Gastrocnemius medialis (tissue), 4 donors: Measurements from ENCODE around the gene G6PC3. TPM values are rescaled to one million over a fixed set of nuclear protein-coding genes. Genes with fewer than 3 reads are reported as not detected.

ENCODE experiments used
- ATAC-seq, 2 donors: fragments of 150-250 bp; one replicate each; pipeline ENCODE4 v1.9.1; 2016
- DNase-seq, 2 donors: peaks; one replicate each; pipeline ENCODE4 v3.0.0-alpha.2; 2019
- H3K27ac ChIP-seq, 4 donors: fragments of 200-600 bp; sonication (generic); 1 replicate in 1 of 4; 2 replicates in 3 of 4; pipeline ENCODE4 v1.5.1; 2016 to 2018; ENCODE audit warnings: mild to moderate bottlenecking in 2 of 4, moderate library complexity in 1 of 4
- H3K27me3 ChIP-seq, 3 donors: fragments of 200-600 bp; sonication (generic) in 2 of 3; 1 replicate in 1 of 3; 2 replicates in 2 of 3; pipeline versions ENCODE4 v1.5.1 to v1.6.0; 2016 to 2019; ENCODE audit warnings: mild to moderate bottlenecking in 1 of 3, moderate library complexity in 1 of 3
- H3K36me3 ChIP-seq, 2 donors: fragments of 200-600 bp; sonication (generic) in 1 of 2; one replicate each; pipeline ENCODE4 v1.5.1; 2017 to 2018
- H3K4me1 ChIP-seq, 2 donors: fragments of 200-600 bp; sonication (generic) in 1 of 2; one replicate each; pipeline ENCODE4 v1.5.1; 2016 to 2017; ENCODE audit warnings: mild to moderate bottlenecking in 2 of 2
- H3K4me3 ChIP-seq, 4 donors: fragments of 200-600 bp; sonication (generic) in 3 of 4; 1 replicate in 1 of 4; 2 replicates in 3 of 4; pipeline ENCODE4 v1.5.1; 2016 to 2019; ENCODE audit warnings: mild to moderate bottlenecking in 2 of 4
- H3K9me3 ChIP-seq, 3 donors: fragments of 200-600 bp; sonication (generic) in 2 of 3; 1 replicate in 1 of 3; 2 replicates in 2 of 3; pipeline ENCODE4 v1.5.1; 2016 to 2019
- CTCF ChIP-seq, 5 experiments: fragments of 450-650 bp in 3 of 5; fragments of 200-600 bp in 2 of 5; sonication (generic) in 2 of 5; IDR thresholded peaks in 4 of 5; conservative IDR thresholded peaks in 1 of 5; 1 replicate in 4 of 5; 2 replicates in 1 of 5; pipeline ENCODE4 v1.5.1; 2016 to 2019; ENCODE audit warnings: antibody characterized with exemption in 5 of 5, mild to moderate bottlenecking in 3 of 5, moderate library complexity in 3 of 5
- POLR2A ChIP-seq, 2 donors: fragments of 450-650 bp; IDR thresholded peaks; one replicate each; pipeline ENCODE4 v1.6.1; 2017; ENCODE audit warnings: antibody characterized with exemption in 2 of 2, mild to moderate bottlenecking in 2 of 2, moderate library complexity in 2 of 2
- in situ Hi-C, 4 donors: fragments of 200-750 bp; cut with MboI; loops; one replicate each; pipeline versions ENCODE4 v1.15.0 to v1.8.0; 2017; ENCODE audit warnings: low sequenced_read_pairs in 4 of 4
- intact Hi-C: fragments of 100-400 bp; cut with DNase I; formaldehyde crosslinking; loops from one replicate; pipeline ENCODE4 v1.15.1; 2023; ENCODE audit warnings: low total_unique reads
- total RNA-seq, 4 donors: library from RNA; depleted of rRNA; stranded (reverse); fragments of >200 nt; gene quantifications; one replicate each; pipeline versions ENCODE4 v1.1.0 to v1.2.3, GENCODE V29; 2016

Gene G6PC3
- total RNA-seq, 4 donors from 2014 or later: 30.5 to 40.5 (median 36.4) TPM

- Histone ChIP-seq H3K4me3 (no peak overlapping the region), H3K27ac (peak overlapping the region in 3 of 4 donors; percentile 7 to 25 (median 18)), H3K27me3 (no peaks in the 10 kb centered on the region), H3K9me3 (no peaks in the 10 kb centered on the region), H3K4me1 (peaks cover 0 to 4% of the 10 kb centered on the region in 2 donors), H3K36me3 (peaks cover 0 to 94% of the 10 kb centered on the region in 2 donors)
- intact Hi-C loops (no loop called here), in situ Hi-C loops (no loop called here)
- ATAC-seq: no peak
- DNase-seq: no peak
- TF ChIP-seq POLR2A (IDR thresholded peaks at IDR 0.05): no peak
- TF ChIP-seq CTCF (IDR thresholded peaks at IDR 0.05 in 4 of 5, conservative IDR thresholded peaks at IDR 0.05 in 1 of 5): no peak
Measured at GRCh38 chr17:44079877-44080821, 9.6 kb downstream of the G6PC3 start.

DNA sequence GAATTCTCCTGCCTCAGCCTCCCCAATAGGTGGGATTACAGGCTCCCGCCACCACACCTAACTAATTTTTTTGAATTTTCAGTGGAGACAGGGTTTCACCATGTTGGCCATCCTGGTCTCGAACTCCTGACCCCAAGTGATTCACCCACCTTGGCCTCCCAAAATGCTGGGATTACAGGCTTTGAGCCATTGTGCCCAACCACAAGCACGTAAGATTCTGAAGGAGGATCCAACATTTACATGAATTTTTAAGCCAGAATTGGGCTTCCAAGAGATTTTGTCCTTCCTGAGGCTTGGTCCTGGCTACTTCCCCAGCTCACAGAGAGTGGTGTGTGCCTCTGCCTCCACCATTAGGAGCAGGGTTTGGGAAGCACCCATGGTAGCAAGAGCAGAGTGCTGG lies 11.1 kb downstream of the G6PC3 start:
- H3K36me3 ChIP-seq: peaks cover 0 to 92% of the 10 kb centered on the region in 2 donors
- no peak for ATAC-seq
- DNase-seq: no peak
- TF ChIP-seq POLR2A (IDR thresholded peaks at IDR 0.05): no peak
- no peak for TF ChIP-seq CTCF (IDR thresholded peaks at IDR 0.05 in 4 of 5, conservative IDR thresholded peaks at IDR 0.05 in 1 of 5)
- no peaks in the 10 kb centered on the region for H3K4me1 ChIP-seq
- no peaks in the 10 kb centered on the region for H3K27me3 ChIP-seq
- intact Hi-C loops (no loop called here), in situ Hi-C loops (no loop called here)
- H3K27ac ChIP-seq: peak overlapping the region in 2 of 4 donors; percentile 38 to 75
- no peak overlapping the region for H3K4me3 ChIP-seq
- no peaks in the 10 kb centered on the region for H3K9me3 ChIP-seq

- no peak for ATAC-seq
- in situ Hi-C loops (no loop called here), intact Hi-C loops (no loop called here)
- TF ChIP-seq POLR2A (IDR thresholded peaks at IDR 0.05) (no peak), CTCF (IDR thresholded peaks at IDR 0.05 in 4 of 5, conservative IDR thresholded peaks at IDR 0.05 in 1 of 5) (no peak)
- no peaks in the 10 kb centered on the region for H3K4me1 ChIP-seq
- H3K4me3 ChIP-seq: no peak overlapping the region
- H3K27me3 ChIP-seq: no peaks in the 10 kb centered on the region
- H3K9me3 ChIP-seq: no peaks in the 10 kb centered on the region
- peaks cover 0 to 86% of the 10 kb centered on the region in 2 donors for H3K36me3 ChIP-seq
- H3K27ac ChIP-seq: peak overlapping the region in 2 of 4 donors; percentile 18 to 75
- DNase-seq: no peak
Measured at GRCh38 chr17:44082256-44082927, 11.9 kb downstream of the G6PC3 start.

GRCh38 chr17:44083250-44083849 lies 12.8 kb downstream of the G6PC3 start:
- Histone ChIP-seq H3K9me3 (no peaks in the 10 kb centered on the region), H3K4me1 (no peaks in the 10 kb centered on the region), H3K36me3 (peaks cover 0 to 86% of the 10 kb centered on the region in 2 donors), H3K27me3 (no peaks in the 10 kb centered on the region), H3K27ac (peak overlapping the region in 1 of 4 donors; percentile 75), H3K4me3 (no peak overlapping the region)
- TF ChIP-seq POLR2A (IDR thresholded peaks at IDR 0.05) (no peak), CTCF (IDR thresholded peaks at IDR 0.05 in 4 of 5, conservative IDR thresholded peaks at IDR 0.05 in 1 of 5) (peak in 4 of 5 experiments; percentile 37 to 44 (median 42))
- ATAC-seq (peak in 1 of 2 donors; percentile 31), DNase-seq (no peak)
- in situ Hi-C loops: no loop called here
- intact Hi-C loops: no loop called here
